ENCODE results near the gene HTT.

DNA sequence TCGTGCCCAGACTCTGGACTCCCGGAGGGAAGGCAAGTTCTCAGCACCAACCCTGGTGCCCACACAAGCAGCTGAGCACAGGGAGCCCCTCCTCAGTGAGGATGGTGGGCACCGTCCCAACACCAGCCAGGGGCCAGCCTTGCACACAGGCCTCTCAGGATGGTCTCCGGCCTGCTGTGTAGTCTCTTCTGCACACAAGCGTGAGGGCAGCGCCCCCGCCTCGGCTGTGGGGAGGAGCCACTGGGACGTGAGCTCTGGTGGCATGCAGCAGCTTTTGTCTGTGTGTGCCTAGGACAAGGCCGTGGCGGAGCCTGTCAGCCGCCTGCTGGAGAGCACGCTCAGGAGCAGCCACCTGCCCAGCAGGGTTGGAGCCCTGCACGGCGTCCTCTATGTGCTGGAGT is 158.4 kb downstream of the HTT start:
- TF ChIP-seq, protein P1, sequence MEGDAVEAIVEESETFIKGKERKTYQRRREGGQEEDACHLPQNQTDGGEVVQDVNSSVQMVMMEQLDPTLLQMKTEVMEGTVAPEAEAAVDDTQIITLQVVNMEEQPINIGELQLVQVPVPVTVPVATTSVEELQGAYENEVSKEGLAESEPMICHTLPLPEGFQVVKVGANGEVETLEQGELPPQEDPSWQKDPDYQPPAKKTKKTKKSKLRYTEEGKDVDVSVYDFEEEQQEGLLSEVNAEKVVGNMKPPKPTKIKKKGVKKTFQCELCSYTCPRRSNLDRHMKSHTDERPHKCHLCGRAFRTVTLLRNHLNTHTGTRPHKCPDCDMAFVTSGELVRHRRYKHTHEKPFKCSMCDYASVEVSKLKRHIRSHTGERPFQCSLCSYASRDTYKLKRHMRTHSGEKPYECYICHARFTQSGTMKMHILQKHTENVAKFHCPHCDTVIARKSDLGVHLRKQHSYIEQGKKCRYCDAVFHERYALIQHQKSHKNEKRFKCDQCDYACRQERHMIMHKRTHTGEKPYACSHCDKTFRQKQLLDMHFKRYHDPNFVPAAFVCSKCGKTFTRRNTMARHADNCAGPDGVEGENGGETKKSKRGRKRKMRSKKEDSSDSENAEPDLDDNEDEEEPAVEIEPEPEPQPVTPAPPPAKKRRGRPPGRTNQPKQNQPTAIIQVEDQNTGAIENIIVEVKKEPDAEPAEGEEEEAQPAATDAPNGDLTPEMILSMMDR (conservative IDR thresholded peaks at IDR 0.05; ENCODE audit: low read depth, low read length) = no peak
- no peak for TF ChIP-seq EZH2 (IDR thresholded peaks at IDR 0.05; ENCODE audit: low read length, unreplicated experiment)
- no peak for TF ChIP-seq EZH2phosphoT487 (IDR thresholded peaks at IDR 0.05; ENCODE audit: borderline replicate concordance, low read length)
